Fibroblast of pulmonary artery (primary cell): Measurements from ENCODE around the gene RSPH1.

ENCODE experiments used
- DNase-seq: peaks from one replicate; pipeline ENCODE4 v3.0.0-alpha.2; 2010; ENCODE audit warnings: low read depth
- H3K4me3 ChIP-seq: replicated peaks from 2 replicates; pipeline ENCODE4 v1.5.1; 2011; ENCODE audit warnings: low read depth, mild to moderate bottlenecking, control low read depth, low read length, moderate library complexity
- TF ChIP-seq, protein P1 (sequence below): IDR thresholded peaks from 2 replicates; pipeline ENCODE4 v1.5.1; 2011; ENCODE audit warnings: mild to moderate bottlenecking, control low read depth, low read length, inconsistent platforms; ENCODE audit errors: missing control alignments

The RSPH1 gene

DNA sequence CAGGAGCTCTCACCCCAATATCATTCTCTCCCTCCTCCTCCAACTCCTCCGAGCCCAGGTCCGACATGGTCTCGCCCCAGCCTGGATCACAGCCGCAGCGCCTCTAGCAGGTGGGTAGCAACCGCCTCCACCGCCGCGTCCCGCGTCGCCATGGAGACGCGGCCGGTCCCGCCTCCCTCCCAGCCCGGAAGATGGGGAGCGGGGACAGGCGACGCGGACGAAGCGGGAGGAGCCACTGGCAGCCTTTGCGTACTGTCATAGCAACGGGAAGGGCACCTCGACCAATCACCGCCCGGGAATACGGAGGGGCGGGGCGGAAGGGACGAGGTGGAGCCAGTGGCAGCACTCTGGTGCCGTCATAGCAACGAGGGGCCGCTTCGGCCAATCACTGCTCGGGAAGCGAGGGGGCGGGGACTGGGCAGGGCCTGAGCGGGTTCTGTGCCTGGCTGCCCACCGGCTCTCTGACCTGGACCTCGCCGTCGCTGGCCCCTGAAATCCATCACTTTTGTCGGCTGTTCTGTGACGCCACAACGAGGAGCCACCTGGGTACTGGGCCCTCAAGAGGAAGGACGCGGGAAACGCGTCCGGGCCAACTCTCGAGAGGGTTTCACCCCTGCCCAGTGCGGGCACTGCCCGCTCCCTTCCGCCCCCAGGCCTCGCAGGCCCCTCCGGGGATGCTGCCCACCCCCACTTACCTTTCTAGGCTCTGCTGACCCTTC lies at the start of gene RSPH1:
RSPH1 (minus strand) TSS at position 105 of the 719 bp plus-strand sequence; CDS start at position 67, 38 bp downstream.
- TF ChIP-seq, protein P1, sequence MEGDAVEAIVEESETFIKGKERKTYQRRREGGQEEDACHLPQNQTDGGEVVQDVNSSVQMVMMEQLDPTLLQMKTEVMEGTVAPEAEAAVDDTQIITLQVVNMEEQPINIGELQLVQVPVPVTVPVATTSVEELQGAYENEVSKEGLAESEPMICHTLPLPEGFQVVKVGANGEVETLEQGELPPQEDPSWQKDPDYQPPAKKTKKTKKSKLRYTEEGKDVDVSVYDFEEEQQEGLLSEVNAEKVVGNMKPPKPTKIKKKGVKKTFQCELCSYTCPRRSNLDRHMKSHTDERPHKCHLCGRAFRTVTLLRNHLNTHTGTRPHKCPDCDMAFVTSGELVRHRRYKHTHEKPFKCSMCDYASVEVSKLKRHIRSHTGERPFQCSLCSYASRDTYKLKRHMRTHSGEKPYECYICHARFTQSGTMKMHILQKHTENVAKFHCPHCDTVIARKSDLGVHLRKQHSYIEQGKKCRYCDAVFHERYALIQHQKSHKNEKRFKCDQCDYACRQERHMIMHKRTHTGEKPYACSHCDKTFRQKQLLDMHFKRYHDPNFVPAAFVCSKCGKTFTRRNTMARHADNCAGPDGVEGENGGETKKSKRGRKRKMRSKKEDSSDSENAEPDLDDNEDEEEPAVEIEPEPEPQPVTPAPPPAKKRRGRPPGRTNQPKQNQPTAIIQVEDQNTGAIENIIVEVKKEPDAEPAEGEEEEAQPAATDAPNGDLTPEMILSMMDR: no peak
- DNase-seq: peak; percentile 98

DNA sequence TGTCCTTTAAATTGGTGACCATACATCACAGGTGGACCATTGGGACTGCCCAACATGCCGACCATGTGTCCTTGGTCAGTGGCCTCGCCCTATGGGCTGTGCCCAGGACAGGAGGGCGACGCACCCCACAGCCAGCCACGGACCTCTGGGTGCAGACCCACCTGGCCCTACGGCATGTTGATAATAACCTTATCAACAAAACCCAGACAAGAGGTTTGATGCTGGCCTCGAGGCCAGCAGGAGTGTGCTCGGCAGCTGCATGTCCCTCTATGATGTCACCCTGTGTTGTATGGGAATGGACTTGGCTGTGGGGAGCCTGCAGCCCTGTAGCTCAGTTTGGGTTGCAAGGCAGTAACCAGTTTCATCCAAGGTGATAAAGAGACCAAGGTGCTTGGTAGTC lies 49.7 kb upstream of the RSPH1 start:
- TF ChIP-seq, protein P1: no peak
- no peak for DNase-seq
- H3K4me3 ChIP-seq: no peak overlapping the region

More for the DNA sequence above, at the start of gene RSPH1:
- H3K4me3 ChIP-seq: peak within 1 kb of the TSS; percentile 72

DNA sequence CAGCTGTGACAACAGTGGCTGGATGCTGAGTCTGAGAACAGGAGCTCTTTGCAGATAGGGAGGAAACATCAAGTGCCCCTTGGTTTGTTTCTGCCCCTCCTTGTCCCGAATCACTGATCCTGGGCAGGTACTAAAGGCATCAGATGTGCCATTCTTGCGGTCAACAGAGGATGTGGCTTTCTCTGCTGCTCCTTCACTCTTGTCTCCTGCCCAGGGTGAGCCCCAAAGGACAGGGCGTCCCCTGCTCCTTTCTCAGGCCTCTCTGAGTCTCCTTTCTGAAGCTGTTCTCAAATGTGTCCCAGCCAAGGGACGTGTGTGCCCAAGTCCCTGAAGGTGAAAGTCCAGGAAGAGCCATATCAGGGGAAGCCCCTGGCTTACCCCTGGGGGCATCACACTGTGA lies 49.3 kb upstream of the RSPH1 start:
- no peak overlapping the region for H3K4me3 ChIP-seq
- TF ChIP-seq, protein P1: no peak
- no peak for DNase-seq

DNA sequence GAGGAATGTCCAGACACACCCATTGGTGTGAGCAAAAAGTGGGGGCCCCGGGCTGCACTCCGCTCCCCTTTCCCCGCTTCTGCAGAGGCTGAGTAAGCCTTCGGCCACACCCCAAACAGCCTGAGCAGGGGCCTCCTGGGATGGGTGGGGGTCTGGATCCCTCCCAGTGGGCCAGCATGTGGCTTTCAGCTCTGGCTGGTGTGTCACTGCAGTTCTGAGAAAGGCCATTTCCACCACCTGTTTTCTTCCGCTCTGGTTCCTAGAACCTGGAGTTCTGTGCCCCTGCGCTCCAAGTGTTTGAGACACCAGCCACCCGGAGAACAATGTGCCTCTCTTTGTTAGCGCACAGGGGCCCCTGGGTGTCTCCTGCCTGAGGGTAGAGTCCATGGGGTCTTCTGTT lies 48.5 kb upstream of the RSPH1 start:
- TF ChIP-seq, protein P1: no peak
- no peak overlapping the region for H3K4me3 ChIP-seq
- DNase-seq: no peak

DNA sequence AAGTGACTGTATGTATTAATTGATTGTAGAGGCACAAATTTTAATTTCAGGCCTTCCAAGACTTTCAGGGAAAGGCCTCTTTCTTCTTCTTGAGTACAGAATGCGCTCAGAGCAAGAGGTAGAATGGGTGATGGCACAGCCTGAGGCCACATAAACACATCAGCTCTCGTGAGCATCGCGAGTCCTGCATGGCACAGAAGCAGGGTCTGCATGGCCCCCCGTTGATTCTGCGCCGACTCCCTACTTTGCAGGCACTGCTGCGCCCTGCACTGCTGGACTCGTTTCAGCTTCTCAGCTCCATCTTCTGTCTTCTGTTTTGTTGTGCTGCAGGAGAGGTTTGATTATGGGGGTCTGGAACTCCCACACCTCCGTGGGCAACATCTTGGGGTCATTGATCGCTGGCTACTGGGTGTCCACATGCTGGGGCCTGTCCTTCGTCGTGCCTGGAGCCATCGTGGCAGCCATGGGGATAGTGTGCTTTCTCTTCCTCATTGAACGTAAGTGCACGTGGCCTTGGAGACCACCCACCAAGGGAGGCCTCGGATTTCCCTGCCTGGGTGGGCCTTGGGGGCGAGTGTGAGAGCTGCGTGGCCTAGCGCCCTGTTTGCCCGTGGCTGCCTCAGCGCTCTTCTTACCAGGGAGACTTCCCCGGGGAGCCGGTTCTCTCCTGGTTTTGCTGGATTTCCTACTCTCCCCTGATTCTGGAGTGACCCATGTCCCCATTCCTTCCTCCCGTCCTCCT lies 47.3 kb upstream of the RSPH1 start:
- TF ChIP-seq, protein P1: no peak
- no peak overlapping the region for H3K4me3 ChIP-seq
- no peak for DNase-seq

DNA sequence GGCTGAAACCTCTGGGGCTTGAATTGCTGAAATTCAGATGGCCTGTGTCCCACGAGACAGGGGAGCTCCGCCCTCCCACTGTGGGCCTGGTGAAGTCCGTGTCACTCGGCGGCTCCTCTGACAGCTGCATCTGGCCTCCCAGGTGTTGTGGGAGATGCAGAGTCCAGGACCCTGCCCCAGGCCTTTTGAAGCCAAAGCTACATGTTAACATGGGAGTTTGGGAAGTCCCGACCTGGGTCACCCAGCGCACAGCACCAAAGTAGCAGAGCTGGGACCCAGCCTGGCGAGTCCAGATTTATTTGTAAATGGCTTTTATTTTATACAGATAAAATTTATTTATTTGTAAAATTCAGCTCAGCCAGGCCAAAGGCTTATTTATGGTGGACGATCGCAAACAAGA lies 46.6 kb upstream of the RSPH1 start:
- TF ChIP-seq, protein P1: no peak
- H3K4me3 ChIP-seq: no peak overlapping the region
- DNase-seq: no peak
